K562 (cell line): ENCODE measurements around the gene LACTB. TPM values are rescaled to one million over a fixed set of nuclear protein-coding genes. Genes with fewer than 3 reads are reported as not detected.
A peak's percentile ranks its signal among the peaks of the same experiment; 100 is the strongest.

Experiments used
- CBX3 ChIP-seq, 2 experiments: IDR thresholded peaks; 1 replicate in 1 of 2; 2 replicates in 1 of 2; pipeline ENCODE4 v1.6.1; 2012; ENCODE audit warnings: inconsistent platforms in 2 of 2, low read length in 2 of 2, borderline replicate concordance in 1 of 2, control low read depth in 1 of 2
- ETV6 ChIP-seq, 3 experiments: fragments of 150-350 bp in 1 of 3; sonication (generic) in 1 of 3; formaldehyde crosslinking in 1 of 3; IDR thresholded peaks; 2 replicates each; pipeline versions ENCODE4 v1.6.1 to v1.8.0; 2014 to 2022; ENCODE audit warnings: borderline replicate concordance in 2 of 3, low read depth in 2 of 3, antibody characterized with exemption in 1 of 3, low read length in 1 of 3, mild to moderate bottlenecking in 1 of 3, missing genetic modification reagents in 1 of 3
- EZH2 ChIP-seq: IDR thresholded peaks from 2 replicates; pipeline ENCODE4 v1.6.1; 2012; ENCODE audit warnings: low read depth, mild to moderate bottlenecking, inconsistent platforms, low read length, borderline replicate concordance
- GATAD2B ChIP-seq: fragments of 450-650 bp; IDR thresholded peaks from 2 replicates; pipeline ENCODE4 v1.6.1; 2017; ENCODE audit warnings: mild to moderate bottlenecking, borderline replicate concordance
- NCOA6 ChIP-seq: fragments of 450-650 bp; IDR thresholded peaks from 2 replicates; pipeline ENCODE4 v1.6.1; 2017; ENCODE audit warnings: mild to moderate bottlenecking
- NFRKB ChIP-seq: fragments of 450-650 bp; IDR thresholded peaks from 2 replicates; pipeline ENCODE4 v1.6.1; 2016; ENCODE audit warnings: low read depth
- RFX5 ChIP-seq: IDR thresholded peaks from 2 replicates; pipeline ENCODE4 v1.6.1; 2011; ENCODE audit warnings: low read depth, mild to moderate bottlenecking, improper control_type of control experiment, low read length
- RHOXF2B ChIP-seq: fragments of 250-450 bp; sonication (Bioruptor Pico); conservative IDR thresholded peaks from 2 replicates; pipeline ENCODE4 v1.5.1; 2021
- TAF15 ChIP-seq: fragments of 200-400 bp; formaldehyde crosslinking; IDR thresholded peaks from 2 replicates; pipeline ENCODE4 v1.6.1; 2017; ENCODE audit warnings: mild to moderate bottlenecking, low read depth, low read length, moderate library complexity
- ZNF584 ChIP-seq: fragments of 200-800 bp; sonication (Bioruptor generic); IDR thresholded peaks from 2 replicates; pipeline ENCODE4 v1.6.1; 2016; ENCODE audit warnings: low read depth, mild to moderate bottlenecking, missing genetic modification characterization, missing compliant biosample characterization
- ZNF644 ChIP-seq: fragments of 200-800 bp; sonication (Bioruptor generic); IDR thresholded peaks from 2 replicates; pipeline ENCODE4 v1.6.1; 2016; ENCODE audit warnings: low read depth, missing genetic modification characterization, missing compliant biosample characterization
- polyA plus RNA-seq, 8 experiments: library from polyadenylated mRNA; depleted of rRNA in 4 of 8; stranded (reverse) in 5 of 8; unstranded in 3 of 8; fragments of >200 nt; fragmentation: Nextera tagmentation in 2 of 8; fragmentation: Illumina TruSeq in 1 of 8; extraction: Ambion mirVana in 2 of 8; extraction: Trizol in 1 of 8; gene quantifications; 2 replicates each; pipeline versions ENCODE4 v1.2.1 to v1.2.3, GENCODE V29; 2011 to 2014; ENCODE audit warnings: inconsistent platforms in 1 of 8, missing spikeins in 1 of 8
- total RNA-seq, 7 experiments: library from RNA; depleted of rRNA in 6 of 7; stranded (reverse); fragments of >200 nt in 6 of 7; fragmentation: Illumina TruSeq in 2 of 7; extraction: Trizol in 2 of 7; gene quantifications; 2 replicates each; pipeline versions ENCODE4 v1.2.1 to v1.2.3, GENCODE V29; 2011 to 2021; ENCODE audit warnings: low replicate concordance in 1 of 7
- TF ChIP-seq, protein P1 (sequence below), 2 experiments: IDR thresholded peaks; 2 replicates each; pipeline ENCODE4 v1.6.1; 2012; ENCODE audit warnings: improper control_type of control experiment in 2 of 2, low read depth in 2 of 2, low read length in 2 of 2, borderline replicate concordance in 1 of 2
- TF ChIP-seq, protein P2 (sequence below): sonication (generic); formaldehyde crosslinking; IDR thresholded peaks from 2 replicates; pipeline ENCODE4 v1.8.1; 2023; ENCODE audit warnings: mild to moderate bottlenecking, missing genetic modification reagents
- TF ChIP-seq, protein P3 (sequence below): fragments of 250-450 bp; sonication (Bioruptor Pico); IDR thresholded peaks from 2 replicates; pipeline ENCODE4 v1.4.0; 2020
- TF ChIP-seq, protein P4 (sequence below): sonication (generic); formaldehyde crosslinking; IDR thresholded peaks from 2 replicates; pipeline ENCODE4 v1.5.0; 2020; ENCODE audit warnings: missing genetic modification reagents

LACTB gene
- total and polyA plus RNA-seq, 9 of the 15 experiments (the other 6 are each of a cell fraction or from before 2014, with no cell fraction given) = 3.1 to 15.5 (median 9.8) TPM

DNA sequence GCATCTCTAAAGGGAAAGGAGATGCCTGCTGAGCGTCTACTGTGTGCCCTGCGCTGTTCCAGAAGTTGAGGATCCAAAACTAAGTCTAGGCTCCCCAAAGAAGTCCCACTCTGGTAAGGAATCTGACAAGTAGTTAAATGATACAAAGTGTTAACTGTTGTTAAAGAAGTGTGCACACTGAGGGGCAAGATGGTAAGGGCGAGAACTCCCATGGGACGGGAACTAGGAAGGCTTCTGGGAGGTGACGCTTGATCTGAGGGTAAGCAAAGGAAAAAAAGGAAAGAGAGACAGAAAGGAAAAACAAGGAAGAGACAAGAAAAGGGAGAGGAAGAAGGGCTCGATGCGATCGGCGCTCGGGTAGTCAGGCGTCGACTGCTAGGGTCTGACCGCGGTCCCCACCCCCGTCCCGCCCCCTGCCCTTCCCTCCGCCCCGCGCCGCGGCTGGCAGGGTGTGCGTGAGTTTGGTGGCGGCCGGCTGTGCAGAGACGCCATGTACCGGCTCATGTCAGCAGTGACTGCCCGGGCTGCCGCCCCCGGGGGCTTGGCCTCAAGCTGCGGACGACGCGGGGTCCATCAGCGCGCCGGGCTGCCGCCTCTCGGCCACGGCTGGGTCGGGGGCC lies at the start of gene LACTB (continued):
- no peak for TF ChIP-seq ETV6 (IDR thresholded peaks at IDR 0.05; ENCODE audit: borderline replicate concordance in 1 of 2, low read depth in 2 of 2, low read length in 1 of 2)
- TF ChIP-seq ETV6 (CRISPR knock-in tag; IDR thresholded peaks at IDR 0.05; ENCODE audit: borderline replicate concordance) = no peak
- no peak for TF ChIP-seq NCOA6
- TF ChIP-seq RFX5 = no peak
- TF ChIP-seq NFRKB = peak; percentile 79; the same call in 1 of the 2 replicates
- TF ChIP-seq CBX3 (IDR thresholded peaks at IDR 0.05; ENCODE audit: borderline replicate concordance in 1 of 2, low read length in 2 of 2) = peak in 1 of 2 experiments; percentile 62; a peak in 1 of 3 replicates
- TF ChIP-seq ZNF644 = no peak
- TF ChIP-seq, protein P1, sequence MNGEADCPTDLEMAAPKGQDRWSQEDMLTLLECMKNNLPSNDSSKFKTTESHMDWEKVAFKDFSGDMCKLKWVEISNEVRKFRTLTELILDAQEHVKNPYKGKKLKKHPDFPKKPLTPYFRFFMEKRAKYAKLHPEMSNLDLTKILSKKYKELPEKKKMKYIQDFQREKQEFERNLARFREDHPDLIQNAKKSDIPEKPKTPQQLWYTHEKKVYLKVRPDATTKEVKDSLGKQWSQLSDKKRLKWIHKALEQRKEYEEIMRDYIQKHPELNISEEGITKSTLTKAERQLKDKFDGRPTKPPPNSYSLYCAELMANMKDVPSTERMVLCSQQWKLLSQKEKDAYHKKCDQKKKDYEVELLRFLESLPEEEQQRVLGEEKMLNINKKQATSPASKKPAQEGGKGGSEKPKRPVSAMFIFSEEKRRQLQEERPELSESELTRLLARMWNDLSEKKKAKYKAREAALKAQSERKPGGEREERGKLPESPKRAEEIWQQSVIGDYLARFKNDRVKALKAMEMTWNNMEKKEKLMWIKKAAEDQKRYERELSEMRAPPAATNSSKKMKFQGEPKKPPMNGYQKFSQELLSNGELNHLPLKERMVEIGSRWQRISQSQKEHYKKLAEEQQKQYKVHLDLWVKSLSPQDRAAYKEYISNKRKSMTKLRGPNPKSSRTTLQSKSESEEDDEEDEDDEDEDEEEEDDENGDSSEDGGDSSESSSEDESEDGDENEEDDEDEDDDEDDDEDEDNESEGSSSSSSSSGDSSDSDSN (IDR thresholded peaks at IDR 0.05; ENCODE audit: borderline replicate concordance in 1 of 2, low read depth in 2 of 2, low read length in 2 of 2) = no peak
- no peak for TF ChIP-seq GATAD2B
- TF ChIP-seq, protein P2, sequence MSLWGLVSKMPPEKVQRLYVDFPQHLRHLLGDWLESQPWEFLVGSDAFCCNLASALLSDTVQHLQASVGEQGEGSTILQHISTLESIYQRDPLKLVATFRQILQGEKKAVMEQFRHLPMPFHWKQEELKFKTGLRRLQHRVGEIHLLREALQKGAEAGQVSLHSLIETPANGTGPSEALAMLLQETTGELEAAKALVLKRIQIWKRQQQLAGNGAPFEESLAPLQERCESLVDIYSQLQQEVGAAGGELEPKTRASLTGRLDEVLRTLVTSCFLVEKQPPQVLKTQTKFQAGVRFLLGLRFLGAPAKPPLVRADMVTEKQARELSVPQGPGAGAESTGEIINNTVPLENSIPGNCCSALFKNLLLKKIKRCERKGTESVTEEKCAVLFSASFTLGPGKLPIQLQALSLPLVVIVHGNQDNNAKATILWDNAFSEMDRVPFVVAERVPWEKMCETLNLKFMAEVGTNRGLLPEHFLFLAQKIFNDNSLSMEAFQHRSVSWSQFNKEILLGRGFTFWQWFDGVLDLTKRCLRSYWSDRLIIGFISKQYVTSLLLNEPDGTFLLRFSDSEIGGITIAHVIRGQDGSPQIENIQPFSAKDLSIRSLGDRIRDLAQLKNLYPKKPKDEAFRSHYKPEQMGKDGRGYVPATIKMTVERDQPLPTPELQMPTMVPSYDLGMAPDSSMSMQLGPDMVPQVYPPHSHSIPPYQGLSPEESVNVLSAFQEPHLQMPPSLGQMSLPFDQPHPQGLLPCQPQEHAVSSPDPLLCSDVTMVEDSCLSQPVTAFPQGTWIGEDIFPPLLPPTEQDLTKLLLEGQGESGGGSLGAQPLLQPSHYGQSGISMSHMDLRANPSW (CRISPR knock-in tag) = no peak
- no peak for TF ChIP-seq TAF15
- no peak for TF ChIP-seq ZNF584 (CRISPR knock-in tag)
- no peak for TF ChIP-seq EZH2
- TF ChIP-seq, protein P3, sequence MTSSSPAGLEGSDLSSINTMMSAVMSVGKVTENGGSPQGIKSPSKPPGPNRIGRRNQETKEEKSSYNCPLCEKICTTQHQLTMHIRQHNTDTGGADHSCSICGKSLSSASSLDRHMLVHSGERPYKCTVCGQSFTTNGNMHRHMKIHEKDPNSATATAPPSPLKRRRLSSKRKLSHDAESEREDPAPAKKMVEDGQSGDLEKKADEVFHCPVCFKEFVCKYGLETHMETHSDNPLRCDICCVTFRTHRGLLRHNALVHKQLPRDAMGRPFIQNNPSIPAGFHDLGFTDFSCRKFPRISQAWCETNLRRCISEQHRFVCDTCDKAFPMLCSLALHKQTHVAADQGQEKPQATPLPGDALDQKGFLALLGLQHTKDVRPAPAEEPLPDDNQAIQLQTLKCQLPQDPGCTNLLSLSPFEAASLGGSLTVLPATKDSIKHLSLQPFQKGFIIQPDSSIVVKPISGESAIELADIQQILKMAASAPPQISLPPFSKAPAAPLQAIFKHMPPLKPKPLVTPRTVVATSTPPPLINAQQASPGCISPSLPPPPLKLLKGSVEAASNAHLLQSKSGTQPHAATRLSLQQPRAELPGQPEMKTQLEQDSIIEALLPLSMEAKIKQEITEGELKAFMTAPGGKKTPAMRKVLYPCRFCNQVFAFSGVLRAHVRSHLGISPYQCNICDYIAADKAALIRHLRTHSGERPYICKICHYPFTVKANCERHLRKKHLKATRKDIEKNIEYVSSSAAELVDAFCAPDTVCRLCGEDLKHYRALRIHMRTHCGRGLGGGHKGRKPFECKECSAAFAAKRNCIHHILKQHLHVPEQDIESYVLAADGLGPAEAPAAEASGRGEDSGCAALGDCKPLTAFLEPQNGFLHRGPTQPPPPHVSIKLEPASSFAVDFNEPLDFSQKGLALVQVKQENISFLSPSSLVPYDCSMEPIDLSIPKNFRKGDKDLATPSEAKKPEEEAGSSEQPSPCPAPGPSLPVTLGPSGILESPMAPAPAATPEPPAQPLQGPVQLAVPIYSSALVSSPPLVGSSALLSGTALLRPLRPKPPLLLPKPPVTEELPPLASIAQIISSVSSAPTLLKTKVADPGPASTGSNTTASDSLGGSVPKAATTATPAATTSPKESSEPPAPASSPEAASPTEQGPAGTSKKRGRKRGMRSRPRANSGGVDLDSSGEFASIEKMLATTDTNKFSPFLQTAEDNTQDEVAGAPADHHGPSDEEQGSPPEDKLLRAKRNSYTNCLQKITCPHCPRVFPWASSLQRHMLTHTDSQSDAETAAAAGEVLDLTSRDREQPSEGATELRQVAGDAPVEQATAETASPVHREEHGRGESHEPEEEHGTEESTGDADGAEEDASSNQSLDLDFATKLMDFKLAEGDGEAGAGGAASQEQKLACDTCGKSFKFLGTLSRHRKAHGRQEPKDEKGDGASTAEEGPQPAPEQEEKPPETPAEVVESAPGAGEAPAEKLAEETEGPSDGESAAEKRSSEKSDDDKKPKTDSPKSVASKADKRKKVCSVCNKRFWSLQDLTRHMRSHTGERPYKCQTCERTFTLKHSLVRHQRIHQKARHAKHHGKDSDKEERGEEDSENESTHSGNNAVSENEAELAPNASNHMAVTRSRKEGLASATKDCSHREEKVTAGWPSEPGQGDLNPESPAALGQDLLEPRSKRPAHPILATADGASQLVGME = no peak
- no peak for TF ChIP-seq RHOXF2B (CRISPR knock-in tag)
- TF ChIP-seq, protein P4, sequence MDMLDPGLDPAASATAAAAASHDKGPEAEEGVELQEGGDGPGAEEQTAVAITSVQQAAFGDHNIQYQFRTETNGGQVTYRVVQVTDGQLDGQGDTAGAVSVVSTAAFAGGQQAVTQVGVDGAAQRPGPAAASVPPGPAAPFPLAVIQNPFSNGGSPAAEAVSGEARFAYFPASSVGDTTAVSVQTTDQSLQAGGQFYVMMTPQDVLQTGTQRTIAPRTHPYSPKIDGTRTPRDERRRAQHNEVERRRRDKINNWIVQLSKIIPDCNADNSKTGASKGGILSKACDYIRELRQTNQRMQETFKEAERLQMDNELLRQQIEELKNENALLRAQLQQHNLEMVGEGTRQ (CRISPR knock-in tag) = no peak
